ENCODE data around the gene IQCM.

IQCM gene, protein sequence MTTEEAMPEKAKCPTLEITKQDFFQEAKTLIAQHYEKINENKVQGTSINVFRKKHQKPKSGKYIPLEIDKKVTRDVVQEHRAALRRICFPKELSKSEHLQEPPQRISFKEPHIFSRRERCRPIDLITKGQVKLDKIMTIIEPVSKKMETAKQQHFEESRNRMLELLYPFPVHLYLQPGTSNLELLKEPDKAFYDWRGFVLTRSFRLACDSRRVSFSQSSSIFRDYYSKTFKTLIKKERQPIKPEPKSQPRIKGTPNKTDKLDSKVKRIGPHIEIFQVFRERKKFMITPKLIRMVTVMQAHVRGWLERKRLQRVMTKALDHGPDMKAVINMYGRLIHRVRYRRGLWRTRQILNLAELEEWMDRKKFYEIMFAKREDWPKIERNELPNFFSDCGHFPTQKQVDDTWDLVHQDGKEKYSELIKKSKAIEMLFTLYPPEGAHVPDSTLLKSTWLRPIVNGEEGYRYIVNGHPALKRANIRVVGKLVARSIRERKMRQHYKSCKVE

DNA sequence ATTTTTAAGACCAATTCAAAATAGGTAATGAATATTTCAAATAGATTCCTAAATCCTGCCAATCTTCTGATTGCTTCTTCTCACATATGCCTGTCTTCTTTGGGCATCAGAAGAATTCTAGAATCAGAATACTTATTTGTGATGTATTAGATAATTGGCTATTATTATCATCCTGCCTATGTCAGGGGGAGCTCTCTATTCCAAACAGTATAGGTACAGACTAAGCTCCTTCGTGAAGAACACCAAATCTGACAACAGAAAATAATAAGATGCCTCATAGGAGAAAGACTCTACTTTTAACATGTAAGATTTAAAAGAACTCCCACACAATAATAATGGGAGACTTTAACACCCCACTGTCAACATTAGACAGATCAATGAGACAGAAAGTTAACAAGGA is at the start of gene IQCM:
Gene IQCM (minus strand): TSS at position 101 of the 400 bp plus-strand sequence. CDS start 73,152 bp downstream, outside the sequence.
- no peak for DNase-seq

DNA sequence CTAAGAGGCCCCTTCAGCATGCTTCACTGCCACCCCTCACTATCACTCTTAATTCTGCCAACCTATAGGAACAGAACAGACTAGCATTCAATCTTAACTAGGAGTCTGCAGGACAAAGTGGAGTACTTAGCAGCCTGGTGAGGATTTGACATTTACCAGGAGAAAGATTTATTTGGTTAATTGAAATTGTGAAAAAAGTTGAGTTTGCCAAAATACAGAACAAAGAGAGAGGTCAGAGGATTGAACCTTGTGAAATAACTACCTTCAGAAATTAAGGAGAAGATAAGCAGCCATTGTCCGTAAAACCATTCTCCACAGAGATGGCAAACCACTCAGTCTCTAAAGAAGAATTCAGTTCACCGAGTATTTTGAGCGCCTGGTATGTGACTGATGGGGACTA is 41.8 kb upstream of the IQCM start:
- no peak for DNase-seq

DNA sequence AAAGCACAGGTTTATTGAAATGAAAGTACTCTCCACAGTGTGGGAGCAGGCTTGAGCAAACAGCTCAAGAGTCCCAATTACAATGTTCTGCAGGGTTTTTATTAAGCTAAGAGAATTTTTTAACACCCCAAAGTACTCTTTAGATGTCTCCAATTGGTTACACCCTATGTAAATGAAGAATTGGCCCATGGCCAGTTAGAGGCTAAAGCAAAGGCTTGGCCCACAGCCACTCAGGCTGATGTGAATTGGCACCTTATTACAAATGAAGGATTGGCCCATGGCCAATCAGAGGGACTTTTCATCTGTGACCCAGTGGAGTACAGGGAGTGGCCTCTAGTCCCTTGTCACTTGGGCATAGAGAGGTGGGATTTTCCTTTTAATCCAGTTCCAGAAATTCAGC is 30.1 kb upstream of the IQCM start:
- no peak for DNase-seq

DNA sequence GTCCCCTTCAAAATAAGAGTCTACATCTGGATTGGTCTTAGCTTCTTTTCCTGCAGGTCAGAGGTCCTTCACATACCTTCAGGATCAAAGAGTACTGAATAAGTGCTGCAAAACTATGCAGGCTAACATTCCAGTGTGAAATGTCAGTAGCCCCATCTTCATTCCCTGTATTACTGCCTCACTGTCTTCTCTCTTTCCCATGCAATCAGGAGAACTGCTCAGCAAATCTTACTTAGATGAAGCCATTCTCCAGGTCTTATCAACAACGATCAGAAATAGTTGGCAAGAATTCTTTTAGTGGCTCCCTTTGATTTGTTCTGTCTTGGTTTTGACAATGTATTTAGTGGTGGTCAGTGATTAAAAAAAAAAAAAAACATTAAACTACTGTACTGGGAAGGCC is 26.0 kb upstream of the IQCM start:
- DNase-seq, result no peak

DNA sequence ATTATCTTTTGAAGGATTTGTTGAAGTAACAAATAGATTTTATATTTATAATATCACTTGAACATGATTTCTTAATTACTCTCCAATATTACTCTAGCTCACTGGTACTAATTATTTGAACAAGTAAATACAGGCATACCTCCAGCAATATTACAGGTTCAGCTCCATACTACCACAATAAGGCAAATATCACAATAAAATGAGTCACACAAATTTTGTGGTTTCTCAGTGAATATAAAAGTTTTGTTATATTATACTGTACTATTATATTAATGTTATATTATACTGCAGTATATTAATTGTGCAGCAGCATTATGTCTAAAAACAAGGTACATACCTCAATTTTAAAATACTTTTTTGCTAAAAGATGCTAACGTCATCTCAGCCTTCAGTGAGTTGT is 22.4 kb upstream of the IQCM start:
- no peak for DNase-seq

DNA sequence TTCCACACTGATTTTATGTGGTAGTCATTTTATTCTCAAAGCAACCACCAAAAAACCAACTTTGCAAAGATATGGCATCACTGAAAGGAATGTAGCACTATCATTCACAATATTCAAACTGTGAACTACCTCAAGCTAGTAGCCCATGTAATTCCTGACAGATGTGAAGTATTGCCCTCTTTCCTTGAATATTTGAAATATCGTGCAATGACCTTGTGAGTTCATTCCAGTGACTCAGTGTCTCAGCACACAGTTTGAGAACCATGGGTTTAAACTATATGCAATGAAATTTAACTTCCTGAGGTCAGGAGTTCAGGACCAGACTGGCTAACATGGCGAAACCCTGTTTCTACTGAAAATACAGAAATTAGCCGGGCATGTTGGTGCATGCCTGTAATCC is 20.9 kb upstream of the IQCM start:
- no peak for DNase-seq

DNA sequence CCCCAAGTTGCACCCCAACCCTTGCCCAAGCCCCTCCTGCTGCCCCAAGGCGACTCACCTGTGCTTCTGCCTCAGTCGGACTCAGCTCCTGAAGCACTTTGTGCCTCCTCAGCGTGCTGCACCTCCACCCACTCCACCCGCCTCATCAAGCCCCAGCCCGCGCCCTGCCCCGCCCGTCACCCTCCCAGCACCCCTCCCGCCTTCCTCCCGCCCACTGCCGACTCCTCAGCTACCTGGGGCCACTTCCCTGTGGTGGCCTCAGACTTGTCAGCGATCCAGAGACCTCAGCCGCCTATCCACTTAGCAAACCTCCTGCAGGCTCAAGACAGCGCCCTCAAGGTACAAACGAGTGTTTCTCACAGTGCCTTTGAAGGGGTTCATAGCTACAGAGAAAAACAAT is 19.6 kb upstream of the IQCM start:
- no peak for DNase-seq

DNA sequence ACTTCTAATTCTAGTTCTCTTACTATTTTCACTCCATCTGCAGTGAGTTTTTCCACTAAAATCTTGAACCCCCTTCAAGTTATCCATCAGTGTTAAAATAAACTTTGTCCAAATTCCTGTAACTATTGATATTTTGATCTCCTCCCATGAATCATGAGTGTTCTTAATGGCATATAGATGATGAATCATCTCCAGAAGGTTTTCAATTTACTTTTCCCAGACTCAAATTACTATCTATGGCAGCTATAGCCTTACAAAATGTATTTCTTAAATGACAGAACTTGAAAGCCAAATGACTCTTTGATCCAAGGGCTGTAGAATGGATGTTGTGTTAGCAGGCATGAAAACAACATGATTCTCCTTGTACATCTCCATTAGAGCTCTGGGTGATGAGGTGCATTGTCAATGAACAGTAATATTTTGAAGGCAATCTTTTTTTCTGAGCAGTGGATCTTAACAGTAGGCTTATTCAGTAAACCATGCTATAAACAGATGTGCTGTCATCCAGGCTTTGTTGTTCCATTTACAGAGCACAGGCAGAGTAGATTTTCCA is 16.1 kb upstream of the IQCM start:
- DNase-seq, result no peak

DNA sequence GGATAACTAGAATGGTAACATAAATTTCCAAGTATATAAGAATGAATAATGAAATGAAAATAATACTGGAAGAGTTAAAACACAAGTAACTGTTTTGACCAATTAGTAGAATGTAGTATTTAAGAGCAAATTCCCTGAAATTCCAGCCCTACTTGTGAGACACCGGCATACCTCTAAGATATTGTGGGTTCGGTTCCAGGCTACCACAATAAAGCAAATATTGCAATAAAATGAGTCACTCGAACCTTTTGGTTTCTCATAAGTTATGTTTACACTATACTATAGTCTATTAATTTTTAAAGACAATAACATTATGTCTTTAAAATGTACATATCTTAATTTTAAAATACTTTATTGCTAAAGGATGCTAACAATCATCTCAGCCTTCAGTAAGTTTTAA is 15.2 kb upstream of the IQCM start:
- no peak for DNase-seq

DNA sequence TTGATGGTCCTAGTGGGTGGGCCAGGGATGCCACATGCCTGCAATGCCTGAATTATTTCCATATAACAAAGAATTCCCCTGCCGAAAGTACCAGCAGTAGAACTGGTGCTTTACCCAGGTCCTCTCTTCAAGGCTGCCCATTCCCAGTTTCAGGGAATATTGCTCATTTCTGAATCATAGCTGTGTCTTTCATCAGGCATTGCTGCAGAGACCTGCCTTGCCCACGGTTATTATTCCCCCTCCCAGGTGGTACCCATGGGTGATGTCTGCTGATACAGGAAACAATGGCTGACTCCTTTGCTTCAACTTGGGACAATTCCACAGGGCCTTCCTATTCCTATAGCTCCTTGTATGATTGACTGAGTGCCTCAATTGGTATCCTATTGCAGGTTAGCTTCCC is 9.7 kb upstream of the IQCM start:
- DNase-seq, result no peak

DNA sequence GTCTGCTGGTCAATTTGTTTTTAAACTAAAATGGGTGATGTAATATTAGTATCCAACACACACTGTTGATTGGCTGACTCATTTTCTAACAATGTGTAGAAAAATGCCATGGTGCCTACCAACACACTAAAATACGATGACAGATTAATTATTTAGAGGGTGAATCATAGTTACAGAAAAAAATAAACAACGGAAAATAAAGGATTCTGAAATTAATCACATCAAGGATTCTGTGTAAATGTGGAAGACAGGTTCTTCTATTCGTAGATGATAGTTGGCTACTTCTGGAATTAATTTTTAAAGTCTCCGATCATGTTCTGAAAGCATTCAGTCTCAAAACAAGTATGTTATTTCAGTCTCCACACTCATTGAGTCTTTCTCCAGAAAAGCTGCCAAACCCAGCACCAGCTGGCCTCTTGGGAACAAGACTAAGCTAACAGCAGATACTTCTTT is 8.2 kb upstream of the IQCM start:
- no peak for DNase-seq

DNA sequence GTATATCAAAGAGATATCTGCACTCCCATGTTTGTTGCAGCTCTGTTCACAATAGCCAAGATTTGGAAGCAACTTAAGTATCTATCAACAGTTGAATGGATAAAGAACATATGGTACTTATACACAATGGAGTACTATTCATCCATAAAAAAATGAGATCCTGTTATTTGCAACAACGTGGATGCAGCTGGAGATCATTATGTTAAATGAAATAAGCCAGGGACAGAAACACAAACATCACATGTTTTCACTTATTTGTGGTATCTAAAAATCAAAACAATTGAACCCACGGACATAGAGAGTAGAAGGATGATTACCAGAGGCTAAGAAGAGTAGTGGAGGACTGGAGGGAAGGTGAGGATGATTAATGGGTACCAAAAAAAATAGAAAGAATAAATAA is 14.2 kb downstream of the IQCM start:
- no peak for DNase-seq

DNA sequence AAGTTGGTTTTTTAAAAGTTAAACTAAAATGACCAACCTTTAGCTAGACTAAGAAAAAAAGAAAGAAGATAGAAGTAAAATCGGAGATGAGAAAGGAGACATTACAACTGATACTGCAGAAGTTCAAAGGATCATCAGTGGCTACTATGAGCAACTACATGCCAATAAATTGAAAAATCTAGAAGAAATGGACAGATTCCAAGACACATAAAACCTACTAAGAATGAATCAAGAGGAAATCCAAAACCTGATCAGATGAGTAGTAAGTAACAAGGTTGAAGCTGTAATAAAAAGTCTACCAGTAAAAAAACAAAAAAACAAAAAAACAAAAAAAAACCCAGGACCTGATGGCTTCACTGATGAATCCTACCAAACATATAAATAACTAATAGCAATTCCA is 16.1 kb downstream of the IQCM start:
- DNase-seq, result no peak

DNA sequence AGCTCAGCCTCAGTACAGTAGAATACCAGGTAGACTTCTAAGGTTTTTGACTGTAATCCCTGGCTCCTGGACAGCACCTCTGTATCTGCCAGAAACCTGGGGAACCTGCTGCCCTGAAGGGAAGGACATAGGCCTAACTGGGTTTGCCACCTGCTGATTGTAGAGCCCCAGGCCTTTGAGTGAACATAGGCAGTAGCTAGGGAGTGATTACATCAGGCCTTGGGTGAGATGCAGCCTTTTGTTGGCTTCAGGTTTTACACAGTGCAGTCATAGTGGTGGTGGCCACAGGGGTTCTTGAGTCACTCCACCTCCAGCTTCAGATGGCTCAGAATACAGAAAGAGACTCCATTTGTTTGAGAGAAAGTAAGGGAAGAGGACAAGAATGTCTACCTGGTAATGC is 19.3 kb downstream of the IQCM start:
- DNase-seq, result no peak

DNA sequence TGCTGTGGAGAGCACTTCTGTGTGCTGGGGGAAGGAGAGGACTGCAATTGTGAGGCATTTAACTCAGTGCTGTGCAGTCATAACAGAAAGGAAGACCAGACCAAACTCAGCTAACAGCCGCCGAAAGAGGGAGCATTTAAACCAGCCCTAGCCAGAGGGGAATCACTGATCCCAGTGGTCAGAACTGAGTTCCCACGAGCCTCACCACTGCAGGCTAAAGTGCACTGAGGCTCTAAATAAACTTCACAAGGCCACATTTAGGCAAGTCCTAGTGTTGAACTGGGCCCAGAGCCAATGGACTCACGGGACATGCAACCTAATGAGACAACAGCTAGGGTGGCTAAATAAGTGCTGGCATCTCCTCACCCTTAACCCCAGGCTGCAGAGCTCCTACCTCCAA is 20.4 kb downstream of the IQCM start:
- DNase-seq, result no peak

DNA sequence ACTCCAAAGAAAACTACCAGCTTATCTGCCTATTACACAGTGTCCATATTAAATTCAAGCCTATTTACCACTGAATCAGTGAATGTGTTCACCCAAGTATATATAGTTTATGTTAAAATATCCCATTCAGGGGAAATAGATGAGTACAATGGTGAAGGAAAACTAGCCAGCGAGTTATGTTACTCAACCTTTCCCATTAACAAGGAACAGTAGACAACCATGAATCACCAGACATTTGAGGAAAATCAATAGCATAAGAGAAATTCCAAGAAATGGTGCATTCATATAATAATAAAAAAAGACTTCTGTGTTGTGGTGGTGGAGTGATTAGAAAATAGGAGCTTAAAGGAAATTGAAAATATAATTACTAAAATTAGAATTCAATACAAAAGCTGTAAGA is 21.3 kb downstream of the IQCM start:
- DNase-seq, result no peak

DNA sequence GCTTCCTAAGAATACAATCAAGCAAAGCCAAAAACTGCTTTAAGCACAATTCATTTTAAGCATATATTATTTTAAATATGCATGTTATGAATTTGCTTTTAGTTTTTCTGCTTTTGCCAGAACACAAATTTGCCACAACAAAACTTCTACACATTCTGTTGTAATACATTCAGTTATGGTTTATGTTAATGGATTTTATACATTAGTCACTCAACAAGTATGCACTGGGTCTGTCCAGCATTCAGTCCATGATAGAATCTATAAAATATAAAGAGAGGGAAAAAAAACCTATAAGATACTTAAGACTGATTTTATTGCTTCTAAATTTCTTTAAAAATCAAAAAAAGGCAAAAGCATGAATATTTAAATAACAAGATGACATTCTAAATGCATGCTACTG is 22.2 kb downstream of the IQCM start:
- no peak for DNase-seq

DNA sequence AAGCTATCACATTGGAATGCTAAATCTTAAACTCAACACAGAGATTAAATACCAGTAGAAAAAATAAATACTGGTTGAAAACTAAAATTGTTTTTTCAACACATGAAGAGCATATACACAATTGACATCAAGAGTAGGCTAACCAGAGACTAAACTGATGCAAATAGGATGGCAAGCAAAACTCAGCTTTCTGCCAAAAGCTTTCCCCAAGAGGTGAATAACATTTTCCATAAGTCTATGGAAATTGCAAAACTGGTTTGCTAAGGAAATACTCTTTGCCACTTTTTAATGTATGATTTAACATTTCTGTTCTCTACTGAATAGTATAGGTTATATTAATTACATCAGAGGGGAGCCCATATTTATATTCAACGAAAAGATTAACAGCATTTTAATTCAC is 23.8 kb downstream of the IQCM start:
- DNase-seq, result no peak

DNA sequence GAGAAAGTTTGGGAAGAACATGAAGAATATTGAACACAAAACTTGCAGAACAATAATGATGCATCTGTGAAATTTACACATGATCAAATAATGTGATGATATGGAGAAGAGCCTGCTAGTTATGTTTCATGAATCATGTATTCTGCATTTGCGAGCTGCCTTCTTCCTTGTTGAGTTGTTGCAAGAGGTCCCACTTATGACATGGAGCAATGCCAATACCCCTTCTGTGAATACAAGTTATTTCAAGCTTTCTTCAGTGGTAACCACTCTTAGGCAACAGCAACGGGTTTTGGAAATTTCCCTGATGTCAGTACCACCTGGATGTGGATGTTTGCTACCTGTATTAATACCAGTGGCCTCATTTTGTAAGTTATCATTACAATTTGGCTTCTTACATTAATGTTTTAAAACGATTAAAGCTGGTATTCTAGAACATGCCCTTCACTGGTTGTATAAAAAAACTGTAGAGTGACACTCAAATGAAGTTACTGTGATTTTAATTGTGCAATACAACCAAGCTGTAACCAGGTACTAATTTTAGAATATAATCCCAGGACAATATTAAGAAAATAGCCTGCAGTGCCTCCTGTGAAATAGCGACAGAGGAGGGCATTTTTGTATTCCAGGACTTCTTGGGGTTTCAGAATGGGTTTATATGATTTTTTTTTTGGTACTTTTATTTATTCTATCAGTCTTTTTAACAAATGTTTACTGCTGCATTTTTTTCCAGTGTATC is 25.3 kb downstream of the IQCM start:
- no peak for DNase-seq

DNA sequence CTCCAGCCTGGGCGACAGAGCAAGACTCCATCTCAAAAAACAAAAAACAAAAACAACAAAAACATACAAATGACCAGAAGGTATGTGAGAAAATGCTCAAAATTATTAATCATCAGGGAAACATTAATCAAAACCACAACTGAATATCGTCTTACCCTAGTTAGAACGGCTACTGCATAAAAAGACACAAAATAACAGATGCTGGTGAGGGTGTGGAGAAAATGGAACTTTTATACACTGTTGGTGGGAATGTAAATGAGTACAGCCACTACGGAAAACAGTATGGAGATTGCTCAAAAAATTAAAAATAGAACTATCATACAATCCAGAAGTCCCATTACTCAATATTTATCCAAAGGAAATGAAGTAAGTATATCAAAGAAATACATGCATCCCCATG is 27.3 kb downstream of the IQCM start:
- no peak for DNase-seq

DNA sequence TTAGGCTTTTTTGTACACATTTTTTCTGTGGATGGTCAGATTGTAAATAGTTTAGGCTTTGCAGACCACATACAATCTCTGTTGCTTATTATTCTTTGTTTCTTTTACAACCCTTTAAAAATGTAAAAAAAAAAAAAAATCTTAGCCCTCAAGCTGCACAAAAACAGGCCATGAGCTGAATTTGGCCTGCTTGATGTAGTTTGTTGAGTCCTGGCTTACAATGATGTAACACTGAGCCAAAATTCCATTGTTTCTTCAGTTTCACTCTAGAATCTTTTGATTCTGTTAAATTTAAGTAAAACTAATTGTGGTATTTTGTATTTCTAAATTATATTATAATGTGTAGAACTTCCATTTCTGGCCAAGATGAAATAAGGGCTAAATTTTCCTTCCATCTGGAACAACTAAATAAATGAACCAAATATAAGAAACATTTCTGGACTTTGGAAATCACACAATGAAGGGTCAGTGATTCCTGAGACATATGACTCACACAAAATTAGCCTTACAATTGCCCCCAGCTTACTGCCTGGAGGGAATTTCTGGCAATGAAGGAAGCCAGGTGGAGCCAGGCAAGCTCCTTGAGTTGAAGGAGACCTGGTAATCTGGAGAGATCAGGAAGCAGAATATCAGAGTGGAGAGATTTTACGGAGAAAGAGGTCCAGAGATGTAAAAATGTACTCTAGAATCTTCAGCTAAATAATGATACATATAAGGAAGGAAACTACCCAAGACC is 29.8 kb downstream of the IQCM start:
- no peak for DNase-seq

DNA sequence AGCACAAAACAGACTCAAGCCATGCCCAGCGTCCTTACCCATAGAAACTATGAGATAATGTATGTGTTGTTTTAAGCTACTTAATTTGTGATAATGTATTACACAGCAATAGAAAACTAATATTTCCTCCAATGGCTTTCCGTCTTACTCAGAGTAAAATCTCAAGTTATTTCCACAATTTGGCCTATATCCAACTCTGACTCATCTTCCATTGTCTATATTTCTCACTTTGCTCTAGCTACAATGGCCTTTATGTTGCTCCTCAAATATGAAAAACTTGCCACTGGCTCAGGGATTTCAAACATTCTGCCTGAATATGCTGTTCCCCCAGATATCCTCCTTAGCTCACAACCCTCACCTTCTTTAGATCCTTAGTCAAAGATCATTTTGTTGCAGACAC is 31.6 kb downstream of the IQCM start:
- no peak for DNase-seq

DNA sequence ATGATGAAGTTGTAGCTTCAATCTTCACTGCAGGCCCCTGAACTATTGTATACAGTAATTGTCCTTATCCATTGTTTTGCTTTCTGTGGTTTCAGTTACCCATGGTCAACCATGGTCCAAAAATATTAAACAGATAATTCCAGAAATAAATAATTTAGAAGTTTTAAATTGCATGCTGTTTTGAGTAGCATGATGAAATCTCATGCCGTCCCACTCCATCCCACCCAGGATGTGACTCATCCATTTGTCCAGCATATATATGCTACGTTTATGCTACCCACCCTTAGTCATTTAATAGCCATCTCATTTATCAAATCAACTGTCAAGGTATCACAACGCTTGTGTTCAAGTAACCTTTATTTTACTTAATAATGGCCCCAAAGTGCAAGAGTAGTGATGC is 34.5 kb downstream of the IQCM start:
- no peak for DNase-seq
